Gastrocnemius medialis (tissue), 4 donors: ENCODE results near the gene BRINP1.

Experiments
- POLR2A ChIP-seq, 2 donors: fragments of 450-650 bp; IDR thresholded peaks; one replicate each; pipeline ENCODE4 v1.6.1; 2017; ENCODE audit warnings: antibody characterized with exemption in 2 of 2, mild to moderate bottlenecking in 2 of 2, moderate library complexity in 2 of 2
- TF ChIP-seq, protein P1 (sequence below), 5 experiments: fragments of 450-650 bp in 3 of 5; fragments of 200-600 bp in 2 of 5; sonication (generic) in 2 of 5; IDR thresholded peaks in 4 of 5; conservative IDR thresholded peaks in 1 of 5; 1 replicate in 4 of 5; 2 replicates in 1 of 5; pipeline ENCODE4 v1.5.1; 2016 to 2019; ENCODE audit warnings: antibody characterized with exemption in 5 of 5, mild to moderate bottlenecking in 3 of 5, moderate library complexity in 3 of 5

GRCh38 chr9:119369680-119370366, 588 bp upstream of the BRINP1 start:
- TF ChIP-seq, protein P1, sequence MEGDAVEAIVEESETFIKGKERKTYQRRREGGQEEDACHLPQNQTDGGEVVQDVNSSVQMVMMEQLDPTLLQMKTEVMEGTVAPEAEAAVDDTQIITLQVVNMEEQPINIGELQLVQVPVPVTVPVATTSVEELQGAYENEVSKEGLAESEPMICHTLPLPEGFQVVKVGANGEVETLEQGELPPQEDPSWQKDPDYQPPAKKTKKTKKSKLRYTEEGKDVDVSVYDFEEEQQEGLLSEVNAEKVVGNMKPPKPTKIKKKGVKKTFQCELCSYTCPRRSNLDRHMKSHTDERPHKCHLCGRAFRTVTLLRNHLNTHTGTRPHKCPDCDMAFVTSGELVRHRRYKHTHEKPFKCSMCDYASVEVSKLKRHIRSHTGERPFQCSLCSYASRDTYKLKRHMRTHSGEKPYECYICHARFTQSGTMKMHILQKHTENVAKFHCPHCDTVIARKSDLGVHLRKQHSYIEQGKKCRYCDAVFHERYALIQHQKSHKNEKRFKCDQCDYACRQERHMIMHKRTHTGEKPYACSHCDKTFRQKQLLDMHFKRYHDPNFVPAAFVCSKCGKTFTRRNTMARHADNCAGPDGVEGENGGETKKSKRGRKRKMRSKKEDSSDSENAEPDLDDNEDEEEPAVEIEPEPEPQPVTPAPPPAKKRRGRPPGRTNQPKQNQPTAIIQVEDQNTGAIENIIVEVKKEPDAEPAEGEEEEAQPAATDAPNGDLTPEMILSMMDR (IDR thresholded peaks at IDR 0.05 in 4 of 5, conservative IDR thresholded peaks at IDR 0.05 in 1 of 5) = no peak
- no peak for TF ChIP-seq POLR2A (IDR thresholded peaks at IDR 0.05)
